GM21825 (cell line): ENCODE measurements around the gene CXCL11.
"Not testable (repeated sequence)": the region's sequence is repeated elsewhere in the genome, so short reads cannot be mapped to it uniquely, and the experiment has no call there.

Experiments used
- ATAC-seq: cut with Tn5 transposase; IDR thresholded peaks from one replicate; pipeline ENCODE4 v1.9.1; 2021; ENCODE audit warnings: mild to moderate bottlenecking, moderate library complexity; ENCODE audit not compliant: unreplicated experiment

The CXCL11 gene

GRCh38 chr4:76035799-76036380 lies at the start of gene CXCL11:
TSS of gene CXCL11 (minus strand) at chr4:76036070. CDS start at chr4:76035987, 83 bp downstream.
- no peak for ATAC-seq

GRCh38 chr4:76084542-76084941 lies 48.7 kb upstream of the CXCL11 start:
- ATAC-seq, result no peak

- no peak for ATAC-seq
These were observed 47.6 kb upstream of the CXCL11 start for GRCh38 chr4:76083386-76083988.

GRCh38 chr4:76078033-76078613 lies 42.3 kb upstream of the CXCL11 start:
- ATAC-seq, result no peak

- no peak for ATAC-seq
These were observed 39.2 kb upstream of the CXCL11 start for GRCh38 chr4:76074993-76075600.

GRCh38 chr4:76074468-76074867 lies 38.6 kb upstream of the CXCL11 start, which contains the start of gene ART3:
TSS of gene ART3 (plus strand) at chr4:76074709. CDS start at chr4:76075890, 1,181 bp downstream.
- ATAC-seq, result no peak

GRCh38 chr4:76072760-76073159 lies 36.9 kb upstream of the CXCL11 start:
- ATAC-seq, result no peak

- ATAC-seq, result no peak
These were observed 31.9 kb upstream of the CXCL11 start for GRCh38 chr4:76067652-76068286.

- no peak for ATAC-seq
These were observed 30.7 kb upstream of the CXCL11 start for GRCh38 chr4:76066546-76066945.

GRCh38 chr4:76061982-76062381 lies 26.1 kb upstream of the CXCL11 start:
- ATAC-seq, result peak; percentile 67

- ATAC-seq, result no peak
These were observed 25.6 kb upstream of the CXCL11 start for GRCh38 chr4:76061421-76061820.

- no peak for ATAC-seq
These were observed 24.6 kb upstream of the CXCL11 start for GRCh38 chr4:76060506-76060905.

- no peak for ATAC-seq
These were observed 23.9 kb upstream of the CXCL11 start for GRCh38 chr4:76059750-76060149.

GRCh38 chr4:76058888-76059426 lies 23.1 kb upstream of the CXCL11 start:
- ATAC-seq, result no peak

GRCh38 chr4:76058302-76058701 lies 22.4 kb upstream of the CXCL11 start:
- no peak for ATAC-seq

- ATAC-seq, result no peak
These were observed 19.6 kb upstream of the CXCL11 start for GRCh38 chr4:76055421-76055820.

- ATAC-seq, result peak; percentile 99
These were observed 19.1 kb upstream of the CXCL11 start for GRCh38 chr4:76055016-76055415.

GRCh38 chr4:76053730-76054129 lies 17.9 kb upstream of the CXCL11 start:
- no peak for ATAC-seq

- ATAC-seq, result not testable (repeated sequence)
These were observed 14.7 kb upstream of the CXCL11 start for GRCh38 chr4:76050560-76051050.

- not testable (repeated sequence) for ATAC-seq
These were observed 14.1 kb upstream of the CXCL11 start for GRCh38 chr4:76049860-76050416.

GRCh38 chr4:76044686-76045085 lies 8.8 kb upstream of the CXCL11 start:
- not testable (repeated sequence) for ATAC-seq
